ENCODE results near the gene RCAN2.

Gene RCAN2

DNA sequence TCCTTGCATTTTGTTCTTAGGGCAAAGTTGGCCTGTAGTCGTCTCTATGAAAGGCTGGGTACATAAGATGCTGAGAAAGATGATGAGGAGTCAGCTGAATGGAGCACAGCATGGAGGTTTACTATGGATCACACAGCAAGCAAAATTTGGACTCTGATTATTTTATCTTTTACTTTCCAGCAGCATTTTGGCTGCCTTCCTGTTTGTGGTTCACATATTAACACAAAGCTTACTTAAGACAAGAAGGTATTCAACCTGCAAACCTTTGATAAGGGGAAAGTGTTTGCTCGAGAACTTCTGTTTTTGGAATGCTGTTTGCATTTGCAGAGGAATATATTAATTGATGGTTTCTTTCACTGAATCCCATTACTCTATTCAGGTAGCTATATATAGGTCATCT is 217.3 kb downstream of the RCAN2 start:
- TF ChIP-seq, protein P1, sequence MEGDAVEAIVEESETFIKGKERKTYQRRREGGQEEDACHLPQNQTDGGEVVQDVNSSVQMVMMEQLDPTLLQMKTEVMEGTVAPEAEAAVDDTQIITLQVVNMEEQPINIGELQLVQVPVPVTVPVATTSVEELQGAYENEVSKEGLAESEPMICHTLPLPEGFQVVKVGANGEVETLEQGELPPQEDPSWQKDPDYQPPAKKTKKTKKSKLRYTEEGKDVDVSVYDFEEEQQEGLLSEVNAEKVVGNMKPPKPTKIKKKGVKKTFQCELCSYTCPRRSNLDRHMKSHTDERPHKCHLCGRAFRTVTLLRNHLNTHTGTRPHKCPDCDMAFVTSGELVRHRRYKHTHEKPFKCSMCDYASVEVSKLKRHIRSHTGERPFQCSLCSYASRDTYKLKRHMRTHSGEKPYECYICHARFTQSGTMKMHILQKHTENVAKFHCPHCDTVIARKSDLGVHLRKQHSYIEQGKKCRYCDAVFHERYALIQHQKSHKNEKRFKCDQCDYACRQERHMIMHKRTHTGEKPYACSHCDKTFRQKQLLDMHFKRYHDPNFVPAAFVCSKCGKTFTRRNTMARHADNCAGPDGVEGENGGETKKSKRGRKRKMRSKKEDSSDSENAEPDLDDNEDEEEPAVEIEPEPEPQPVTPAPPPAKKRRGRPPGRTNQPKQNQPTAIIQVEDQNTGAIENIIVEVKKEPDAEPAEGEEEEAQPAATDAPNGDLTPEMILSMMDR (conservative IDR thresholded peaks at IDR 0.05), result no peak
- no peak overlapping the region for H3K27ac ChIP-seq

DNA sequence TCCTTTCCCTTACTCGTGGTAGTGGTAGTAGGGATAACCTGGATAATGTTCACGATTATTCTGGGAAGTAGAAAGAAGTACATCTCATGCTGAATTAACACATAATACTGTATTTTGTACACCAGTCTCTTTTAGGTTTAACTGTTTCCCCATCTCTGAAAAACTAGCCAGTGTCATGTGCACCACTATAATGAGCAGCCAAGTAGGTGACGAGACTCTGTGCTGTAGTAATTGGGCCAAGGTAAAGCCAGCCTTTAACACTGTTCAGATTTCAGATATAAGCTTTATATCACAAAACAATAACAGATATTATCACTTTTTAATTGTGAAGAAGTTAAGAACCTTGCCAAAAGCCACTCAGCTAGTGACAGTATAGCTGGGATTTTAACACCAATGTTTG is 219.5 kb downstream of the RCAN2 start:
- TF ChIP-seq, protein P1 (conservative IDR thresholded peaks at IDR 0.05), result no peak

DNA sequence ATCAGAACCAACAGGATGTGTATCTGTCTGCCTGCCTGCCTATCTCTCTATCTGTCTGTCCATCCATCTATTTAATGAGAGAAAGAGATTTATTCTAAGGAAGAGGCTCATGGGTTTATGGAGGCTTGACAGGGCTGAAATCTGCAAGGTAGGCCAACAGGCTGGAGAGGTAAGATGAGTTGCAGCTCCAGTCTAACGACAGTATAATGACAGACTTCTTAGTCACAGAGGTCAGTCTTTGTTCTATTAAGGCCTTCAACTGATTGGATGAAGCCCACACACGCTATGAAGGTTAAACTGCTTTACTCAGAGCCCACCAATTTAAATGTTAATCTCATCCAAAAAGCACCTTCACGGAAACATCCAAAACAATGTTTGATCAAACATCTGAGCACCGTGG is 220.1 kb downstream of the RCAN2 start:
- TF ChIP-seq, protein P1 (conservative IDR thresholded peaks at IDR 0.05), result no peak
- no peak overlapping the region for H3K27ac ChIP-seq

More for the DNA sequence above, 219.5 kb downstream of the RCAN2 start:
- H3K27ac ChIP-seq, result no peak overlapping the region

DNA sequence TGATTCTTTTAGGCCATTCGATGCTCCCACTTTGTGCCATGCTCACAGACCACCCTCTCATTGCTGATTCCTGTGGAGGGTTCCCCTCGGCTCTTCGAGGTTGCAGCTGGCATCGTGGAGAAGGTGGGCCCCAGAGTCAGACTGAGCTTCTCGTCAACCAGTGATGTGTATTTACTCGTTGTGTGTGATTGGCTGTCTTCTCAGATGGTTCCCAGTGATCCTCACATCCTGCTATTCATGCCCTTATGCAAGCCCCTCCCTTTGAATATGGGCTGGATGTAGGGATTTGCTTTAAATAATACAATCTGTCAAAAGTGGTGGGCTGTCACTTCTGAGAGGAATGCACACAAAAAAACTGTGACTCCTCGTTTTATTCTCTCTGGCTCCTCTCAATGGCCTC is 220.9 kb downstream of the RCAN2 start:
- TF ChIP-seq, protein P1 (conservative IDR thresholded peaks at IDR 0.05), result no peak

DNA sequence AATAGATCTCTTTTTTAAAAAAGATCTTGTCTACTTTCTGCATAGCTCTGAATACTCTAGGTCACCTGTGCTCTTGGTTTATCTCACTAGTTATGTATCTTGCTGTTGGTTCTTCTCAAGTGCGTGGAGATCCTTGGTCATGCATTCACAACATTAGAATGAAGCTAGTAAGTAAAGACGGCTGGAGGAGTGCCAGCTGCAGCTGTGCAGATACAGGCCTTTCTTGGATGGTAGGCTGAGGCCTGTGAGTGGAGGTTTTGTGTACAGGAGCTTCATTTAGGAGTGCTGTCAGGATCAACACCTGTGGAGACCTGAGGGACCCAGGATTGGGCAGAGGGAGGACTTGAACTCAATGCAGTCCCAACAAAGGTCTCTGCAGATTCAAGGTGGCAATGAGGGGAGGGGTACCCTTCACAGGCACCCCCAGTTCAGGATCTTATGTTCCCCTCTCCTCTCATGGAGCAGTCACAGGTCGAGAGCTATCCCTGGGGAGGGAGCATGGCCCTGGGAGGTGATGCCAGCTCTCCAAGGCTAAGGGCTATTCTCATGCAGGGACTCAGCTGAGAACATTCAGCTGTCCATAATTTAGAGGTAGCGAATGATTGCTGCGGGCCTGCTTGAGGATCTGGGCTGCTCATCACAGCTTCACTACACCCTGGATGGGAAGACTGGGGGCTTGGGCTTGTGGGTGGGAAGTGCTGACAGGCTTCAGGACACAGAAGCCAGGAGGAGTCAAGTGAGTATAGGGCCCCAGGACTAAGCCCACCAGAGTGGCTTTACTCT is 221.6 kb downstream of the RCAN2 start:
- H3K27ac ChIP-seq, result no peak overlapping the region
- TF ChIP-seq, protein P1 (conservative IDR thresholded peaks at IDR 0.05), result no peak

More for the DNA sequence above, 220.9 kb downstream of the RCAN2 start:
- H3K27ac ChIP-seq, result no peak overlapping the region

DNA sequence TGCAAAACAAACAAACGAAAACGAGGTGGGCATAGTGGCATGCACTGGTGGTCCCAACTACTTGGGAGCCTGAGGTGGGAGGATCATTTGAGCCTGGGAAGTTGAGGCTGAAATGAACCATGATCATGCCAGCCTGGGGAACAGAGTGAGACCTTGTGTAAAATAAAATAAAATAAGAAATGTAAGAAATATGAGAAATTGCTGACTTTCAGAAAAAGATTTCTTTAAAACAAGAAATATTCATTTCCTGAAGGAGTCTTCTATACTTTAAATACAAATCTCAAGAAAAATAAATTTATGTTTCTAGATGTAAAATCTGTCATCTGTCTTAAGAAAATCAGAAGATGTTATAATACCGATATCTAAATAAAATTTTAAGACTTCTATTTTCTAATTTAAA is 223.7 kb downstream of the RCAN2 start:
- H3K27ac ChIP-seq, result no peak overlapping the region
- TF ChIP-seq, protein P1 (conservative IDR thresholded peaks at IDR 0.05), result no peak

DNA sequence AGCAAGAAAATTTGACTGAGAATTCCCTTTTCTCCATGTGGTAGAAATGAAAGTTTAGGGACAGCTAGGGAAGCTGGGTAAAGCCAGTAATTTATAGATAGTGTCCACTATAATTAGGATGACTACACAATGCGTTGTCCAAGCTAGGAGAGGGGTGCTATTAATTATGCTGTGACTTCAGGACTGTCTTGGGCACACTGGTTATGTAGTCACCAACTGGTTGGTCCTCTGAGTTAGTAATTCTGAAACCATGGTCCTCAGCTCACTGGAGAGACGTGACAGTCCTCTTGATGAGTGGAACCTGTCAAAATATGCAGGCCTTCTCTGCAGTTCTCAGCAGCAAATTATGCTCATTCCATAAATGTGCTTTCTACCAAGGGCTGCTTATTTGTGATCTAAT is 225.9 kb downstream of the RCAN2 start:
- no peak overlapping the region for H3K27ac ChIP-seq
- TF ChIP-seq, protein P1 (conservative IDR thresholded peaks at IDR 0.05), result no peak
